HG03108 (cell line): Measurements from ENCODE around the gene VCL.
A peak's percentile ranks its signal among the peaks of the same experiment; 100 is the strongest.

Source experiments
- ATAC-seq: cut with Tn5 transposase; IDR thresholded peaks from one replicate; pipeline ENCODE4 v1.9.1; 2021; ENCODE audit warnings: moderate library complexity; ENCODE audit not compliant: unreplicated experiment

VCL gene

DNA sequence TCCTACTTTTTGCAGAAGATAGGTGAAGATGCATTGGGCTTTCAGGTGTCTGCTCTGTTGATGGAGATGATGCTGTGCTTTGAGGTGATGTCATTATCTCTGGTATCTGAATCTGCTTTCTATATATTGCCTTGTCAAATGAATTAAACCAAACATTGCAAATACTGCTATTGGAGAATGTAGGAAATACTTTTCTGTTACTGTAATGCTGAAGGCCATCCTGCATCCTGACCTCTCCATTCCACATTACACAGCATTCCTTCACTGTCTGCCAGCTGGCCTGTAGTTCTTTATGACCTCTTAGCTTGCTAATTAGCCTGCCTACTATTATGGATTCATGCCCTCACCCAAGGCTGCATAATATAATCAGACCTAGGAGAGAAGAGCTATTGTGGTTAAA, 73.2 kb downstream of the VCL start:
- no peak for ATAC-seq

- ATAC-seq: no peak
These were observed 74.6 kb downstream of the VCL start for GRCh38 chr10:74072503-74072902.

DNA sequence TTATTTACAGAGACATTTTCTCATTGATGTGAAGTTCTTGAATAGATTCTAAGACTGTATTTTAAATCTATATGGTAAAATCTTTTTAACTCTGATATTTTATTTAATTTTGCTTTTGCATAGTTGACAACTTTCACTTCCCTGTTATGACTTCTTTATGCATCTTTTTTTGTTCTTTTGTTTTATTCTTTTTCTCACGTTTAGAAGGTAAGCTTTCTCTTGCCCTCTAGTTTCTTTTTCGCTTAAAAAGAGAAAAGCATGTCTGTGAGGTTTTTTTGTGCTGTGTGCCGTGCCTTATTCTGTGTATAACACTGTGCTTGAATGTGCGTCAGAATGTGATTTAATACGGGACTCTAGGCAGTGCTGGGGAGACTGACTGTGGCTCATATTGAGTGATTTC, 78.0 kb downstream of the VCL start:
- ATAC-seq: no peak

- ATAC-seq: no peak
These were observed 79.0 kb downstream of the VCL start for GRCh38 chr10:74076961-74077360.

DNA sequence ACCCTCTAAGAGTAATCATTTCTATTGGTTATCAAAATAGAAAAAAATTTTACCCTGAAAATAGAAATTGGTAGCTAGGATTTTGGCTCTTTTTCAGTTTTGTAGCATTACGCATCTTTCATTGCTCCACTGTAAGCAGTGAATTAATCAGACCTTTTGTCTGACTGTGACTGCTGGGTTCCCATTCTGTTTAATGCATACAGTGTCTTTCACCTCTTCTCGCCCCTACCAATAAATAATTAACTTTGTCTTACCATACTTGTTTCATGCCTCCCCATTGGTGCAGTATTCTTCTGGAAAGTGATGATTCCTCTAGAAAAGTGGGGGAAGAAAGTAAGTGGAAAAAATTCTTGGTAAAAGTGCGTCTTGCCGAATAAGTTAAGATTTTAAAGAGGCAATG, 79.5 kb downstream of the VCL start:
- ATAC-seq: no peak

DNA sequence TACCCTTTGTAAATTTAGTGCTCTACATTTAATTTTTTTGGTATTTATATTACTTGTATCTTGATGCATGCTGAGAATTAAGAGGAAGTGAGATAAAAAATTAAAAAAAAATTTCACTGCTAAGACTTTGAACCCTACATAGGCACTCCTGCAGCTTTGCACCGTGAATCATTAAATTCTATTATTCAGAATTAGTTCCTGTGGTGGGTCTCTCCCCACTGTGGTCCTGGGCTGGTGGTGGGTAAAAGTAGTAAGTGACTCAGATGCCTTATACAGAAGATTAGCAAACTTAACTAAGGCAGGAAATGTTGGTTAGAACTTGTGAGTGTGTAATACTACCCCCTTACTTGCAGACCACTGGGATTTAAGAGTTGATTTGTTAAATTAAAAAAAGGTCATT, 80.1 kb downstream of the VCL start:
- no peak for ATAC-seq

DNA sequence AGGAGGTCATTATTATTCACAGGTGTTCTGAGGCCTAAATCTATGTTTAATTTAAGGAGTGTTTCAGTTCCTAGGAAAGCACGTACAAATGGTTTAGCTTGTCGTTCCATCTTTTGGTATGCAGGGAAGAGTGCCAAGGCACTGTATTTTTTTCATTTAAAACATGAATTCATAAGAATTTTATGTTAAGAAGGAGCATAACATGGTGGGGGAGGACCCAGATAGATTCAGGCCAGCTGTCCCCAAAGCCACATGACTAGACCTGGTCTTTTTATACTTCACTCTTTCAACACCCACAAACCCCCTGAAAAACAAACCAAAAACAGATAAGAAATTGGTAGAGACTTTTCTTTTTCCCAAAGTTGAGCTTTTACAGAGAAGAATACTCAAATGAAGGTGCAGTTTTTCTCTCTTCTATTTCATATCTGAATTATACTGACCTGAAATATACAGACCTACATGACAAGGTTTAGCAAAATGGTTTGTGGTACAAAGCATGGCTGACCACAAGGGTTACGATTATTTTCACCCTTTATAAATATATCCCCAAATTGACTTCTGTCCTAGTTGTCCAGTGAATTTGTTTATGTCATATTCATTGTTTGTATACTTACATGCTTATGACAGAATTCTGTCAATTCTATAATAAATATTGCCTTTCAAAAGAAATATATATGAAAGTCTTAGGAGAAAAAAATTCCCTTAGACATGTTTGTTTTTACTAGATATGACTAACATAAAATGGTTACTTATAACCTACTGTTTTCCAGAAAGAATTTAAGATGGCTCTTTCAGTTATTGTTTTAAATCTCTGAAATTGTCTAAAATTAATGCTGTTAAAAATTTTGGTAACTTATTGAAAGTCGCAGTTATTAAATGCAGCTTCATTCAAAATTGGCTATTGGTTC, 81.4 kb downstream of the VCL start:
- no peak for ATAC-seq

GRCh38 chr10:74079936-74080590, 82.1 kb downstream of the VCL start:
- ATAC-seq: no peak

- no peak for ATAC-seq
These were observed 83.4 kb downstream of the VCL start for GRCh38 chr10:74081192-74081803.

- ATAC-seq: no peak
These were observed 84.2 kb downstream of the VCL start for GRCh38 chr10:74081941-74082718.

DNA sequence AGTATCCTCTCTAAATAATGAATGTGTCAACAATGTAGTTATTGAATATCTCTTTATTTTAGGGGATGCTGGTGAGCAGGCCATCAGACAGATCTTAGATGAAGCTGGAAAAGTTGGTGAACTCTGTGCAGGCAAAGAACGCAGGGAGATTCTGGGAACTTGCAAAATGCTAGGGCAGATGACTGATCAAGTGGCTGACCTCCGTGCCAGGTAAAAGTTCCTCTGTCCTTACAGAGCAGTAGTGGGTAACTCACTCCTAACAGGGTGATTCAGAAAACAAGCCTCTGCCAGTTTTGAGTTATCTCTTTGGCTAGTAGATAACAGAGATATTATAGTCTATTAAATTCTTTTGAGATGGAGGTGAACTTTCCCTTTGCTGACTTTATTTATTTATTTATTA, 85.4 kb downstream of the VCL start:
- ATAC-seq: no peak

GRCh38 chr10:74084955-74085354, 87.0 kb downstream of the VCL start:
- ATAC-seq: no peak

GRCh38 chr10:74086317-74086716, 88.4 kb downstream of the VCL start:
- ATAC-seq: no peak

DNA sequence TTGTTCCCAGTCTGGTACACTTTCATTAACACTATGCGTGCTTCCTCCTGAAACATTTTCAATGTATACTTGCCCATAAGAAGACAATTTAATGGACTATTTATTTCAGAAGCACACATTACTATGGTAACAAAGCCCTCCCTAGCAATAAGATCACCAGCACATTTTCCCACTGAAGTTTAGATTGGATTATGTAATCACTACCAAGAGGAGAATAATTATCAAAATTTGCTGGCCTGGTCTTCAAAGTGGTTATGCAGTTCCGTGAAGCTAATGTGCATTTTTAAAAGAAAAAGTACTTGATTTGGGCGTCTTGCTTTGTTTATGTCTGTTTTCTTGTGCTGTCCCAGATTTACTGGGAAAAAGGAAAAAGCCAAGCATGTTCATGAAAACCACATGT, 90.8 kb downstream of the VCL start:
- ATAC-seq: no peak

GRCh38 chr10:74092372-74092771, 94.5 kb downstream of the VCL start:
- no peak for ATAC-seq

DNA sequence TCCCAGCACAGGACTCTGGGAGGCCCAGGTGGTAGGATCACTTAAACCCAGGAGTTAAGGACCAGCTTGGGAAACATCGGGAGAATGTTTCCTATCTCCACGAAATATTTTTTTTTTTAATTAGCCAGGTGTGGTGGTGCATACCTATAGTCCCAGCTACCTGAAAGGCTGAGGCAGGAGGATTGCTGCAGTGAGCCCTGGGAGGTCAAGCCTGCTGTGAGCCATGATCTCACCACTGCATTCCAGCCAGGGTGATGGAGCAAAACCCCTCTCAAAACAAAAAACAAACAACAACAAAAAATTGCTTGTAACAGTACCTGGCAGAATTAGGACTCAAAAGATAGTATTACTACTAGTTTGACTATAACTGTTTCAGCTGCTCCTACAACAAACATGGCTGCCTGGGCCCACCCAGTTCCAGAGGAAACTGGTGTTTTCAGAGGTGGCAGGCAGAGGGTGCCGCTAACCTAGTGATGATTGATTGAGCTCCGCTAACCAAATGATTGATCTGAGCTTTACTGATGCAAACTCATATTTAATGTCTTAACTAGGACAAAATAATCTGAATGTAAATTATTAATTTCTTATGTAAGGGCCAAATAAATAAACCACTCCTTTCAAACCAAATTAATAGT, 95.7 kb downstream of the VCL start:
- ATAC-seq: no peak

DNA sequence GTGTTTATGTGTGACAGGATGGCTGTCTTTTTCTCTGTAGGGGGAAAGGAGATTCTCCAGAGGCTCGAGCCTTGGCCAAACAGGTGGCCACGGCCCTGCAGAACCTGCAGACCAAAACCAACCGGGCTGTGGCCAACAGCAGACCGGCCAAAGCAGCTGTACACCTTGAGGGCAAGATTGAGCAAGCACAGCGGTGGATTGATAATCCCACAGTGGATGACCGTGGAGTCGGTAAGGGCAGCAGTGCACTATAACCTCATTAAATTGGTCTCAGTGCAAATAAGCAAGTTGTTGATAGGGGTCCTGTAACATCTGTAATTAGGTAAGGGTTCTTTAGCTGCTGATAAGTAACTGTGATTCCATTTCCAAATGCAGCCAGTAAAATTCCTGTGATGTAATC, 96.3 kb downstream of the VCL start:
- no peak for ATAC-seq

DNA sequence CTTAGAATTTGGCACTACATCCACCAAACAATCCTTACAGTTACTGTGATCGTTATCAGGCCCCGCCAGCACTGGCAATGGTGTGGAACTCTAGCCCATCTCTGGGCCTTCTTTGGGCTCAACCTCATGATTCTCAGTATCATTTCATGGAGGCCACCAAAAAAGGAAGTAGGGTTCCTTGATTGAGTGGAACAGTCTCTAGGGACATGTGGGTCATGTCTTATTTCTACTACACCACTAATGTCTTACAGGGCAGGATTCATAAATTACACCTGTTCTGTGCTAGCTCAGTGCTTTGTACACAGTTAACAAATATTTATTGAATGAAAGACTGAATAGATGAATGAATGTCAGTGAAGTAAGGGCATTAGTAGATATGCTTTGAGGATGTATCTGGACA, 98.9 kb downstream of the VCL start:
- ATAC-seq: peak; percentile 89

- no peak for ATAC-seq
These were observed 99.9 kb downstream of the VCL start for GRCh38 chr10:74097776-74098175.

GRCh38 chr10:74099420-74099819, 101.5 kb downstream of the VCL start:
- no peak for ATAC-seq

GRCh38 chr10:74099836-74100235, 101.9 kb downstream of the VCL start:
- no peak for ATAC-seq
